K562 (cell line): ENCODE results near the gene COX6B2. TPM values are rescaled to one million over a fixed set of nuclear protein-coding genes. Genes with fewer than 3 reads are reported as not detected.

Experiments used
- ATAC-seq: fragments of 200-7000 bp; cut with Tn5 transposase; 3 replicates; pipeline ENCODE4 v1.9.1; 2020; ENCODE audit warnings: moderate library complexity
- BruUV-seq: library from RNA; stranded (reverse); fragments of 400-500 nt; replicated peaks from 2 replicates; lab custom pipeline; 2021; lab: Mats Ljungman, UMichigan
- CTCF ChIA-PET: fragments of 300-600 bp; formaldehyde crosslinking; extraction: SDS; loops from one replicate; lab custom pipeline; 2021; ENCODE audit warnings: low intra/inter-chr PET ratio; lab: Yijun Ruan, JAX
- POLR2A ChIA-PET: fragments of 300-600, 350-650 bp; sonication (Branson Sonifier 250); formaldehyde crosslinking; extraction: SDS; loops from one replicate; lab custom pipeline; 2021; ENCODE audit warnings: antibody characterized with exemption, inconsistent platforms; lab: Yijun Ruan, JAX
- DNase-seq, 4 experiments: peaks; one replicate each; pipeline versions ENCODE4 v3.0.0 to v3.0.0-alpha.2; 2011 to 2018; ENCODE audit warnings: low spot score in 3 of 4, mixed read lengths in 3 of 4; ENCODE audit errors: extremely low read depth in 1 of 4
- FAIRE-seq: peaks from 2 replicates; lab custom pipeline; 2011; peaks lifted over from hg19 to GRCh38; lab: Jason Lieb, UNC
- H2AFZ ChIP-seq: 2 replicates; pipeline ENCODE4 v1.6.0; 2011; ENCODE audit warnings: low read depth, low read length, control low read depth, inconsistent platforms
- H3K27ac ChIP-seq: fragments of 200-600 bp; 3 replicates; pipeline ENCODE4 v1.8.0; 2011; ENCODE audit warnings: low read depth, mild to moderate bottlenecking, control low read depth, inconsistent platforms, low read length, moderate library complexity, mixed read lengths; ENCODE audit errors: extremely low read depth
- H3K27me3 ChIP-seq, 2 experiments: fragments of 300-600 bp in 1 of 2; 2 replicates in 1 of 2; 3 replicates in 1 of 2; pipeline versions ENCODE4 v1.6.0 to v1.8.0; 2011; ENCODE audit warnings: inconsistent platforms in 2 of 2, low read length in 2 of 2, mild to moderate bottlenecking in 1 of 2, mixed read lengths in 1 of 2, moderate library complexity in 1 of 2; ENCODE audit not compliant: control insufficient read depth in 2 of 2, insufficient read depth in 2 of 2
- H3K36me3 ChIP-seq: fragments of 300-600 bp; 3 replicates; pipeline ENCODE4 v1.8.0; 2011; ENCODE audit warnings: mild to moderate bottlenecking, low read length, inconsistent platforms; ENCODE audit not compliant: control insufficient read depth, insufficient read depth
- H3K4me1 ChIP-seq, 2 experiments: fragments of 200-600 bp in 1 of 2; replicated peaks in 1 of 2; 2 replicates in 1 of 2; 3 replicates in 1 of 2; pipeline versions ENCODE4 v1.5.1 to v1.8.0; 2011; ENCODE audit warnings: inconsistent platforms in 2 of 2, low read length in 2 of 2, mild to moderate bottlenecking in 1 of 2, mixed read lengths in 1 of 2, moderate library complexity in 1 of 2; ENCODE audit not compliant: control insufficient read depth in 2 of 2, insufficient read depth in 2 of 2
- H3K4me2 ChIP-seq: 2 replicates; pipeline ENCODE4 v1.6.1; 2011; ENCODE audit warnings: low read length, control low read depth, inconsistent platforms, mixed read lengths; ENCODE audit not compliant: insufficient read depth
- H3K4me3 ChIP-seq: fragments of 200-600 bp; sonication (generic), shearing (Covaris generic); 2 replicates; pipeline ENCODE4 v1.5.1; 2016; ENCODE audit warnings: control low read depth, inconsistent platforms
- H3K79me2 ChIP-seq: fragments of 200-600 bp; 3 replicates; pipeline ENCODE4 v1.8.0; 2011; ENCODE audit warnings: low read length, inconsistent platforms; ENCODE audit not compliant: control insufficient read depth, insufficient read depth
- H3K9ac ChIP-seq, 2 experiments: 2 replicates each; pipeline versions ENCODE4 v1.6.0 to v1.6.1; 2011; ENCODE audit warnings: low read depth in 2 of 2, low read length in 2 of 2, control low read depth in 1 of 2, inconsistent platforms in 1 of 2, mild to moderate bottlenecking in 1 of 2, mixed read lengths in 1 of 2; ENCODE audit not compliant: insufficient read depth in 1 of 2
- H3K9me1 ChIP-seq: one replicate; pipeline ENCODE4 v1.6.0; 2011; ENCODE audit warnings: inconsistent platforms, mild to moderate bottlenecking, low read length, moderate library complexity; ENCODE audit not compliant: control insufficient read depth, insufficient read depth
- H3K9me3 ChIP-seq: replicated peaks from 2 replicates; pipeline ENCODE4 v1.5.1; 2011; ENCODE audit warnings: low read depth, low read length, inconsistent platforms; ENCODE audit not compliant: control insufficient read depth, insufficient read depth
- H4K20me1 ChIP-seq: replicated peaks from 2 replicates; pipeline ENCODE4 v1.6.1; 2011; ENCODE audit warnings: low read length, inconsistent platforms, mixed read lengths; ENCODE audit not compliant: control insufficient read depth, insufficient read depth
- BCL6 ChIP-seq: fragments of 250-450 bp; sonication (Bioruptor Pico); IDR thresholded peaks from 2 replicates; pipeline ENCODE4 v1.4.0; 2020
- CBFA2T2 ChIP-seq: fragments of 450-650 bp; conservative IDR thresholded peaks from 2 replicates; pipeline ENCODE4 v1.6.1; 2017; ENCODE audit warnings: mild to moderate bottlenecking
- CTCF ChIP-seq, 3 experiments: IDR thresholded peaks in 2 of 3; conservative IDR thresholded peaks in 1 of 3; 2 replicates each; pipeline ENCODE4 v1.5.1; 2011 to 2012; ENCODE audit warnings: low read length in 3 of 3, mild to moderate bottlenecking in 3 of 3, control low read depth in 2 of 3, improper control_type of control experiment in 1 of 3, inconsistent platforms in 1 of 3, low read depth in 1 of 3, mixed read lengths in 1 of 3, moderate library complexity in 1 of 3; ENCODE audit not compliant: insufficient read depth in 2 of 3
- DACH1 ChIP-seq: fragments of 450-650 bp; IDR thresholded peaks from 2 replicates; pipeline ENCODE4 v1.6.1; 2018; ENCODE audit not compliant: partially characterized antibody
- FOXO4 ChIP-seq: fragments of 450-650 bp; formaldehyde crosslinking; IDR thresholded peaks from 2 replicates; pipeline ENCODE4 v1.4.0; 2020; ENCODE audit warnings: mild to moderate bottlenecking, moderate library complexity
- HES1 ChIP-seq: fragments of 450-650 bp; IDR thresholded peaks from 2 replicates; pipeline ENCODE4 v1.6.1; 2016; ENCODE audit warnings: low read depth, mild to moderate bottlenecking, moderate library complexity
- MBD2 ChIP-seq: sonication (generic); IDR thresholded peaks from 2 replicates; pipeline ENCODE4 v1.6.1; 2016; ENCODE audit warnings: low read depth, borderline replicate concordance
- PHF8 ChIP-seq: fragments of 200-600 bp; sonication (generic); IDR thresholded peaks from 2 replicates; pipeline ENCODE4 v1.6.1; 2012; ENCODE audit warnings: mixed run types, mild to moderate bottlenecking, inconsistent platforms, low read length, moderate library complexity, borderline replicate concordance
- POLR2A ChIP-seq: fragments of 450-650 bp; conservative IDR thresholded peaks from 2 replicates; pipeline ENCODE4 v1.6.1; 2016
- POLR2B ChIP-seq: fragments of 450-650 bp; IDR thresholded peaks from 2 replicates; pipeline ENCODE4 v1.6.1; 2018; ENCODE audit warnings: low read depth; ENCODE audit not compliant: partially characterized antibody
- POLR2G ChIP-seq: fragments of 200-400 bp; formaldehyde crosslinking; IDR thresholded peaks from 2 replicates; pipeline ENCODE4 v1.6.1; 2017; ENCODE audit warnings: low read depth, mild to moderate bottlenecking, antibody characterized with exemption, low read length, moderate library complexity
- RBFOX2 ChIP-seq: fragments of 200-400 bp; formaldehyde crosslinking; IDR thresholded peaks from 2 replicates; pipeline ENCODE4 v1.6.1; 2017; ENCODE audit warnings: low read depth, mild to moderate bottlenecking, low read length, moderate library complexity
- SETDB1 ChIP-seq: IDR thresholded peaks from one replicate; pipeline ENCODE4 v1.6.1; 2012; ENCODE audit warnings: low read length, control low read depth, inconsistent platforms
- SUPT5H ChIP-seq: fragments of 450-650 bp; IDR thresholded peaks from 2 replicates; pipeline ENCODE4 v1.6.1; 2016
- ZC3H4 ChIP-seq: sonication (generic); formaldehyde crosslinking; IDR thresholded peaks from 2 replicates; pipeline ENCODE4 v1.9.0; 2021; ENCODE audit warnings: missing genetic modification reagents, borderline replicate concordance
- ZNF174 ChIP-seq: fragments of 250-450 bp; sonication (Bioruptor Pico); IDR thresholded peaks from 2 replicates; pipeline ENCODE4 v1.4.0; 2020; ENCODE audit warnings: mild to moderate bottlenecking
- ZNF395 ChIP-seq: fragments of 200-800 bp; sonication (Bioruptor generic); IDR thresholded peaks from 2 replicates; pipeline ENCODE4 v1.6.1; 2017; ENCODE audit warnings: missing genetic modification characterization, missing compliant biosample characterization
- WGBS: fragments of 100-300 bp; shearing (Covaris generic); methylation state at CpG from one replicate; pipeline ENCODE4 v1.1.6; 2016; ENCODE audit warnings: low coverage, mixed read lengths; ENCODE audit not compliant: insufficient coverage; ENCODE audit errors: missing lambda C conversion rate; 5-methylcytosine and 5-hydroxymethylcytosine counted together
- in situ Hi-C: fragments of 300-500 bp; cut with MboI; formaldehyde crosslinking; loops from 4 replicates; pipeline ENCODE4 v1.15.0; 2018; ENCODE audit warnings: inconsistent platforms, mixed read lengths
- intact Hi-C: fragments of 100-400 bp; cut with micrococcal nuclease; formaldehyde crosslinking; loops from 2 replicates; pipeline ENCODE4 v1.14.2; 2022
- polyA plus RNA-seq, 8 experiments: library from polyadenylated mRNA; depleted of rRNA in 4 of 8; stranded (reverse) in 5 of 8; unstranded in 3 of 8; fragments of >200 nt; fragmentation: Nextera tagmentation in 2 of 8; fragmentation: Illumina TruSeq in 1 of 8; extraction: Ambion mirVana in 2 of 8; extraction: Trizol in 1 of 8; gene quantifications; 2 replicates each; pipeline versions ENCODE4 v1.2.1 to v1.2.3, GENCODE V29; 2011 to 2014; ENCODE audit warnings: inconsistent platforms in 1 of 8, missing spikeins in 1 of 8
- total RNA-seq, 7 experiments: library from RNA; depleted of rRNA in 6 of 7; stranded (reverse); fragments of >200 nt in 6 of 7; fragmentation: Illumina TruSeq in 2 of 7; extraction: Trizol in 2 of 7; gene quantifications; 2 replicates each; pipeline versions ENCODE4 v1.2.1 to v1.2.3, GENCODE V29; 2011 to 2021; ENCODE audit warnings: low replicate concordance in 1 of 7

The COX6B2 gene
- total and polyA plus RNA-seq, 9 of the 15 experiments (the other 6 are each of a cell fraction or from before 2014, with no cell fraction given): 0.40 to 2.5 (median 0.83) TPM

- BruUV-seq: no TSS peak
- Histone ChIP-seq H2AFZ (no peak overlapping the region), H3K79me2 (peaks cover 48% of the 10 kb centered on the region), H3K4me1 (peaks cover 47 to 65% of the 10 kb centered on the region in 2 experiments), H3K9ac (peak overlapping the region; percentile 13 to 98; a peak in 3 of 4 replicates), H3K4me2 (peak overlapping the region; percentile 94), H3K27me3 (no peaks in the 10 kb centered on the region), H3K9me1 (peaks cover 19% of the 10 kb centered on the region), H4K20me1 (peaks cover 54% of the 10 kb centered on the region), H3K36me3 (peaks cover 55% of the 10 kb centered on the region), H3K27ac (peak overlapping the region; percentile 20; the same call in 1 of the 3 replicates), H3K9me3 (no peaks in the 10 kb centered on the region), H3K4me3 (no peak overlapping the region)
- in situ Hi-C loops: no loop called here
- ChIA-PET CTCF (no interaction called here), POLR2A (interaction anchor here (0.6 to 12.9 kb wide), 9 partner anchors 9 to 506 kb away, joined by 3 to 195 read pairs (median 4); partner anchors contain the start of gene UBE2S)
- intact Hi-C loops: loop anchor here (5.0 kb wide), 2 partner anchors 63 to 87 kb away; no protein-coding TSS in a partner anchor
- 80% methylated on average over 21 of the region's 21 CpGs for WGBS
- FAIRE-seq: no peak
- no peak for ATAC-seq
- DNase-seq: no peak
- no peak for TF ChIP-seq CTCF (IDR thresholded peaks at IDR 0.05 in 2 of 3, conservative IDR thresholded peaks at IDR 0.05 in 1 of 3; ENCODE audit: insufficient read depth in 2 of 3, low read depth in 1 of 3, low read length in 3 of 3)
- no peak for TF ChIP-seq FOXO4 (CRISPR knock-in tag)
- TF ChIP-seq ZNF395: no peak
- TF ChIP-seq POLR2B: peak; percentile 49
- TF ChIP-seq PHF8: no peak
- TF ChIP-seq RBFOX2: peak; percentile 43
- TF ChIP-seq POLR2G: 0 out of 2 replicates have a peak, but pooled peaks have one; percentile 12
- TF ChIP-seq SETDB1: no peak
- no peak for TF ChIP-seq DACH1
- TF ChIP-seq MBD2: no peak
- TF ChIP-seq BCL6 (CRISPR knock-in tag): no peak
- no peak for TF ChIP-seq CBFA2T2
- TF ChIP-seq HES1: no peak
- no peak for TF ChIP-seq ZNF174
- peak; percentile 34; the same call in 1 of the 2 replicates for TF ChIP-seq SUPT5H
- TF ChIP-seq ZC3H4 (CRISPR knock-in tag): no peak
- peak; percentile 50 for TF ChIP-seq POLR2A
Observed at GRCh38 chr19:55389386-55390317, 35.1 kb upstream of the COX6B2 start.
